LNCAP (cell line): Measurements from ENCODE around the gene URGCP.

Experiments
- CTCF ChIP-seq: fragments of 450-650 bp; IDR thresholded peaks from 2 replicates; pipeline ENCODE4 v1.5.1; 2017; ENCODE audit warnings: mild to moderate bottlenecking

The URGCP gene

GRCh38 chr7:43906331-43907010, at the start of gene URGCP:
Gene URGCP (minus strand): TSS chr7:43906596. CDS start chr7:43906575, 21 bp downstream.
- TF ChIP-seq CTCF = no peak

GRCh38 chr7:43956027-43956426, 49.6 kb upstream of the URGCP start:
- no peak for TF ChIP-seq CTCF

- peak; percentile 63 for TF ChIP-seq CTCF
These were observed 48.3 kb upstream of the URGCP start for GRCh38 chr7:43954524-43955228.

GRCh38 chr7:43953071-43953470, 46.7 kb upstream of the URGCP start:
- TF ChIP-seq CTCF = no peak

- TF ChIP-seq CTCF = no peak
These were observed 45.6 kb upstream of the URGCP start for GRCh38 chr7:43952028-43952427.

GRCh38 chr7:43944286-43944685, 37.9 kb upstream of the URGCP start:
- no peak for TF ChIP-seq CTCF

- TF ChIP-seq CTCF = no peak
These were observed 37.2 kb upstream of the URGCP start for GRCh38 chr7:43943417-43944187.
